Measurements from ENCODE around the gene SH2B3. TPM values are rescaled to one million over a fixed set of nuclear protein-coding genes. Genes with fewer than 3 reads are reported as not detected.

SH2B3 gene
- total and polyA plus RNA-seq, 9 of the 15 experiments (the other 6 are each of a cell fraction or from before 2014, with no cell fraction given) = 10.8 to 75.3 (median 37.4) TPM

DNA sequence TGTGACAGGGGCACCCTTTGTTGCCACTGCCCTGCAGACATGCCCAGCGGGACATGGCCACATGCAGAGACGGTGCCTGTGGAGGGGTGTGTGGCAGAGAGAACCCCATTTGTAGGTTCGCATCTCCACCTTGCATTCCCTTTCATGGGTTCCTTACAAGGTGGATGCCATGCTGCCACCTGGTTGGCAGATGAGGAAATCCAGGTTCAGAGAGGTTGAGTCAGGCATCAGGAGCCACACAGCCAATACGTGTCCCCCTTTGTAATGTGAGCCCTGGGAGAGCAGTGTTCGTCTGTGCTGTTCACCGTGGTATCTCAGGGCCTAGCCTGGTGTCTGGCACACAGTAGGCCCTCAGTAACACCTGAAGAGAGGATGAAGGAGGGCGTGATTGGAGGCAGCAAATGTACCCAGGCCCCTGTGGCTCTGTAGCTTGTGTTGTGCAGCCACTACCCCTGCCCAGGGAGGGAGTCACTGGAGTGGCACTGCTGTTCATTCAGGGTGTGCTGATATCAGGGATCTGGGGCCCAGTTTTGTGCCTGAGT is 9.1 kb downstream of the SH2B3 start:
- Histone ChIP-seq H3K27ac (ENCODE audit: extremely low read depth, low read depth, low read length) (peak overlapping the region; percentile 29; the same call in 1 of the 3 replicates), H3K4me3 (no peak overlapping the region), H3K9me3 (replicated peaks; ENCODE audit: control insufficient read depth, insufficient read depth, low read depth, low read length) (no peaks in the 10 kb centered on the region), H3K4me1 (replicated peaks in 1 of 2; ENCODE audit: control insufficient read depth in 2 of 2, insufficient read depth in 2 of 2, low read length in 2 of 2) (peaks cover 43% of the 10 kb centered on the region in 2 experiments), H3K27me3 (ENCODE audit: control insufficient read depth in 2 of 2, insufficient read depth in 2 of 2, low read length in 2 of 2) (no peaks in the 10 kb centered on the region), H3K9ac (ENCODE audit: insufficient read depth in 1 of 2, low read depth in 2 of 2, low read length in 2 of 2) (peak overlapping the region in 1 of 2 experiments; percentile 8; a peak in 1 of 4 replicates), H2AFZ (ENCODE audit: low read depth, low read length) (no peak overlapping the region), H3K79me2 (ENCODE audit: control insufficient read depth, insufficient read depth, low read length) (peaks cover 97% of the 10 kb centered on the region), H3K9me1 (ENCODE audit: control insufficient read depth, insufficient read depth, low read length) (peaks cover 18% of the 10 kb centered on the region), H4K20me1 (replicated peaks; ENCODE audit: control insufficient read depth, insufficient read depth, low read length) (peaks cover 47% of the 10 kb centered on the region), H3K4me2 (ENCODE audit: insufficient read depth, low read length) (no peak overlapping the region), H3K36me3 (ENCODE audit: control insufficient read depth, insufficient read depth, low read length) (peaks cover 82% of the 10 kb centered on the region)
- DNase-seq (ENCODE audit: extremely low read depth in 1 of 4, low spot score in 3 of 4) = no peak
- TF ChIP-seq POLR2G (IDR thresholded peaks at IDR 0.05; ENCODE audit: low read depth, low read length) (no peak), ZFP36 (IDR thresholded peaks at IDR 0.05; ENCODE audit: low read depth, low read length, partially characterized antibody) (peak; percentile 63), C11orf30 (IDR thresholded peaks at IDR 0.05; ENCODE audit: low read depth) (no peak), CTBP1 (IDR thresholded peaks at IDR 0.05; ENCODE audit: borderline replicate concordance) (no peak), SRSF7 (optimal IDR thresholded peaks at IDR 0.05; ENCODE audit: low read depth, low read length) (no peak), ZKSCAN1 (IDR thresholded peaks at IDR 0.05; ENCODE audit: low read depth, low read length) (peak; percentile 92)
- 96% methylated on average over 7 of the region's 7 CpGs for WGBS (ENCODE audit: insufficient coverage, low coverage, missing lambda C conversion rate)
- intact Hi-C loops (cut with micrococcal nuclease) = no loop called here
- ATAC-seq = no peak
- in situ Hi-C loops (cut with MboI) = no loop called here
- CTCF ChIA-PET (ENCODE audit: low intra/inter-chr PET ratio) = no interaction called here
- no TSS peak for BruUV-seq (replicated peaks)
- POLR2A ChIA-PET = interaction anchor here (4.0 kb wide), 1 partner anchor 11 kb away, joined by 24 read pairs; no protein-coding TSS in a partner anchor
- no peak for FAIRE-seq

GRCh38 chr12:111417290-111417689 is 11.6 kb downstream of the SH2B3 start:
- Histone ChIP-seq H3K9me1 (ENCODE audit: control insufficient read depth, insufficient read depth, low read length) (peaks cover 13% of the 10 kb centered on the region), H2AFZ (ENCODE audit: low read depth, low read length) (no peak overlapping the region), H3K4me2 (ENCODE audit: insufficient read depth, low read length) (no peak overlapping the region), H3K4me1 (replicated peaks in 1 of 2; ENCODE audit: control insufficient read depth in 2 of 2, insufficient read depth in 2 of 2, low read length in 2 of 2) (peaks cover 20 to 21% of the 10 kb centered on the region in 2 experiments), H3K27me3 (ENCODE audit: control insufficient read depth in 2 of 2, insufficient read depth in 2 of 2, low read length in 2 of 2) (no peaks in the 10 kb centered on the region), H3K9me3 (replicated peaks; ENCODE audit: control insufficient read depth, insufficient read depth, low read depth, low read length) (no peaks in the 10 kb centered on the region), H3K9ac (ENCODE audit: insufficient read depth in 1 of 2, low read depth in 2 of 2, low read length in 2 of 2) (no peak overlapping the region), H3K4me3 (no peak overlapping the region), H4K20me1 (replicated peaks; ENCODE audit: control insufficient read depth, insufficient read depth, low read length) (peaks cover 44% of the 10 kb centered on the region), H3K36me3 (ENCODE audit: control insufficient read depth, insufficient read depth, low read length) (peaks cover 90% of the 10 kb centered on the region), H3K79me2 (ENCODE audit: control insufficient read depth, insufficient read depth, low read length) (peaks cover 94% of the 10 kb centered on the region), H3K27ac (ENCODE audit: extremely low read depth, low read depth, low read length) (no peak overlapping the region)
- BruUV-seq (replicated peaks) = no TSS peak
- intact Hi-C loops (cut with micrococcal nuclease) = no loop called here
- DNase-seq (ENCODE audit: extremely low read depth in 1 of 4, low spot score in 3 of 4) (no peak), ATAC-seq (no peak), FAIRE-seq (no peak)
- POLR2A ChIA-PET = no interaction called here
- TF ChIP-seq FOXJ3 (CRISPR knock-in tag; IDR thresholded peaks at IDR 0.05) (no peak), SAFB2 (IDR thresholded peaks at IDR 0.05; ENCODE audit: borderline replicate concordance, low read depth, low read length, severe bottlenecking) (no peak), CHD2 (IDR thresholded peaks at IDR 0.05; ENCODE audit: low read depth, low read length) (no peak), ESRRB (CRISPR knock-in tag; IDR thresholded peaks at IDR 0.05; ENCODE audit: borderline replicate concordance) (no peak), DDX20 (tag; IDR thresholded peaks at IDR 0.05; ENCODE audit: low read depth) (no peak), ZNF75A (CRISPR knock-in tag; IDR thresholded peaks at IDR 0.05) (no peak), BRD9 (IDR thresholded peaks at IDR 0.05; ENCODE audit: low read depth, partially characterized antibody) (no peak), TEAD1 (CRISPR knock-in tag; IDR thresholded peaks at IDR 0.05) (no peak), NR2C1 (IDR thresholded peaks at IDR 0.05) (no peak), NR2C1 (tag; IDR thresholded peaks at IDR 0.05) (no peak), KLF16 (IDR thresholded peaks at IDR 0.05) (no peak)
- TF ChIP-seq, protein P1, sequence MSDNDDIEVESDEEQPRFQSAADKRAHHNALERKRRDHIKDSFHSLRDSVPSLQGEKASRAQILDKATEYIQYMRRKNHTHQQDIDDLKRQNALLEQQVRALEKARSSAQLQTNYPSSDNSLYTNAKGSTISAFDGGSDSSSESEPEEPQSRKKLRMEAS (CRISPR knock-in tag; IDR thresholded peaks at IDR 0.05) = no peak
- WGBS (ENCODE audit: insufficient coverage, low coverage, missing lambda C conversion rate) = 88% methylated on average over 2 of the region's 2 CpGs
- CTCF ChIA-PET (ENCODE audit: low intra/inter-chr PET ratio) = no interaction called here
- in situ Hi-C loops (cut with MboI) = no loop called here
